Limb (tissue), 2 donors: ENCODE data around the gene DLX2.

Source experiments
- DNase-seq, 2 donors: peaks; one replicate each; pipeline ENCODE4 v3.0.0-alpha.2; 2016; ENCODE audit errors: extremely low spot score in 2 of 2

Gene DLX2

GRCh38 chr2:172094294-172095145, 8.2 kb downstream of the DLX2 start:
- peak in 1 of 2 donors; percentile 56 for DNase-seq

GRCh38 chr2:172093416-172094293, 9.0 kb downstream of the DLX2 start:
- no peak for DNase-seq

GRCh38 chr2:172092716-172093415, 9.8 kb downstream of the DLX2 start:
- DNase-seq = no peak

- no peak for DNase-seq
Observed at GRCh38 chr2:172091761-172092566, 10.7 kb downstream of the DLX2 start.

- DNase-seq = peak in 1 of 2 donors; percentile 57
Observed at GRCh38 chr2:172091000-172091641, 11.6 kb downstream of the DLX2 start.

GRCh38 chr2:172090044-172090961, 12.4 kb downstream of the DLX2 start:
- DNase-seq = no peak

GRCh38 chr2:172089633-172090032, 13.1 kb downstream of the DLX2 start:
- DNase-seq = peak in 1 of 2 donors; percentile 42

GRCh38 chr2:172089005-172089504, 13.6 kb downstream of the DLX2 start:
- peak in 1 of 2 donors; percentile 33 for DNase-seq

- peak in 1 of 2 donors; percentile 53 for DNase-seq
Observed at GRCh38 chr2:172088245-172089004, 14.3 kb downstream of the DLX2 start.

GRCh38 chr2:172087780-172088244, 14.9 kb downstream of the DLX2 start:
- peak in 1 of 2 donors; percentile 51 for DNase-seq

GRCh38 chr2:172087207-172087779, 15.4 kb downstream of the DLX2 start:
- DNase-seq = peak in 1 of 2 donors; percentile 53

- peak; percentile 47 to 64 for DNase-seq
Observed at GRCh38 chr2:172086241-172087206, 16.2 kb downstream of the DLX2 start.

GRCh38 chr2:172085460-172086159, 17.1 kb downstream of the DLX2 start, which contains the start of gene DLX1:
Gene DLX1 (plus strand): TSS chr2:172085507. CDS start chr2:172085678, 171 bp downstream.
- peak in 1 of 2 donors; percentile 63 for DNase-seq

GRCh38 chr2:172084645-172085459, 17.8 kb downstream of the DLX2 start:
- DNase-seq = peak; percentile 81 to 82

GRCh38 chr2:172084395-172084644, 18.4 kb downstream of the DLX2 start:
- DNase-seq = peak in 1 of 2 donors; percentile 66
